ENCODE results near the gene UNC45A.

Gene UNC45A

DNA sequence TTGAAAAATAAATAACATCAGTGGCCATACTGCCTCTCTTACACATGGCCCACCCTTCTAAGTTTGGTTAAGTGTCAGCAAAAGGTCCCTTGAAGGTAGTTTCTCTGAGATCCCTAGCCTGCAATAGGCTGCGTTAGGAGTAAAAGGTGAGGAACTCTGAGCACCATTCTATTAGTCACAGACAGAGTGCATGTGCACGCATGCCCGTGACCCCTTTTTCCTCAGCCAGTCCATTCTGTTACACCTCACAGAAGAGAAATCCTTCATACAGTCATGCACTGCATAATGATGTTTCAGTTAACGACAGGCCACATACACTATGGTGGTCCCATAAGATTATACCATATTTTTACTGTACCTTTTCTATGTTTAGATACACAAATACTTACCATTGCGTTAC, 32.1 kb downstream of the UNC45A start:
- DNase-seq (ENCODE audit: low spot score): no peak

DNA sequence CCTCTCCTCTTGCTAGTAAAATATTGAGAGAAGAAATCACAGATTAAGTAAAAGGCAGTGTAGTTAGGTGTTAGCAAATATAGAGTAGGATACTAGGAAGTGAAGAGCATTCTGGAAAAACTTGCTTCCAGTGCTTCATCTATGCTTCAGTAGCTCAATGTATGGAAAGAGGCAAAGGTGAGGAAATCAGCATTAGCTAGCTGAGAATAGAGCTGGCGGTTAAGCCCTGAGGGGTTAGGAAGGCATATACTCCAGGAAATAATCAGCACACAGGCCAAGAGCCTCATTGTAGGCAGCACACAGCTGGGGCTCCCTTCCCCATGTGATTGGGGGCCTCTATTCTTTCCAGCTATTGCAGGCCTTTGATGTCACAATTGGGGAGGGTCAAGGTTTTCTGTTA, 33.3 kb downstream of the UNC45A start:
- DNase-seq (ENCODE audit: low spot score): no peak

- DNase-seq (ENCODE audit: low spot score): no peak
Observed at GRCh38 chr15:90970274-90970673, 35.2 kb downstream of the UNC45A start.

- DNase-seq (ENCODE audit: low spot score): no peak
Observed at GRCh38 chr15:90972133-90972532, 37.0 kb downstream of the UNC45A start.

DNA sequence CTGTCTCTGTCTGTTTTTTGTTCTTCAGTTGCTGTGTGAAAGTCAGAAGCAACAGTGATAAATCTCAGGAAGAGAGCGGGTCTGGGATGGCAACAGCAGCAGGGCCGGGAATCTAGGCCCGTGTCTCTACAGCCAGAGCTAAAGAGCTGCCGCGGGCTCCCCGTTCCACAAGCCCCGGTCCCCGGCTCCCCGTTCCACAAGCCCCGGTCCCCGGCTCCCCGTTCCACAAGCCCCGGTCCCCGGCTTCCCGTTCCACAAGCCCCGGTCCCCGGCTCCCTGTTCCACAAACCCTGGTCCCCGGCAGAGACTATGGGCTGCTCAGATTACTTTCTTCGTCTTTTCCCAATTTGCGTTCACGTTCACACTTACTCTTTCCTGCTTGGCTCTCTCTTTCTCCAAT, 39.1 kb downstream of the UNC45A start:
- no peak for DNase-seq (ENCODE audit: low spot score)

DNA sequence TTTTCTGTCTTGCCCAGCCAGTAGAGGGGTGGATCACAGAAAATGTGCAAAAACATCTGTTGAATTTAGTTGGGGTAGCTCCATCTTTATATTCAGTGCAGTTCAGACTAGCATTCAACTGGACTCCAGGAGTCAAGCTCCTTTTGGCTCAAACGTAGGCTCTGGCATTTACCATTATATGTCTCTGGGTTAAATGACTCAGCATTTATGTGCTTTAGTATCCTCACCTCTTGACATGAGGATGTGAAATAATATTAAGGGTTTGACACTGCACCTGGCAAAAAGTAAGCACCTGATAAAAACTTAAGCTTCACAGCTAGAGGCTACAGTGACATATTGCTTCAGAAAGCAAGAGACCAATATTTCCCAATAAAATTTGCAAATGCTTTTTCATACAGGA, 44.5 kb downstream of the UNC45A start:
- no peak for DNase-seq (ENCODE audit: low spot score)

- DNase-seq (ENCODE audit: low spot score): no peak
Observed at GRCh38 chr15:90981681-90982080, 46.6 kb downstream of the UNC45A start.

DNA sequence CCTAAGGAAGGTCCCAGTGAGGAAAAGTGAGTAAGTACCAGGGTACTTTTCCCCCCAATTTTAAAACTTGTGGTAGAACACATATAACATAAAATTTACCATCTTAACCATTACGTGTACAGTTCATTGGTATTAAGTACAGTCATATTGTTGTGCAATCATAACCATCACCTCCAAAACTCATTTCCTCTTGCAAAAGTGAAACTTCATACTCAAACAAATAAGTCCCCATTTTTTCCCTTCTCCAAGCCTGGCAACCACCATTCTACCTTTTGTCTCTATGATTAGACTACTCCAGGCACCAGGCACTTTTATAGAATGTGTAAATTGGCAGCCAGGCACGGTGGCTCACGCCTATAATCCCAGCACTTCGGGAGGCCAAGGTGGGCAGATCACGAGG, 47.0 kb downstream of the UNC45A start:
- no peak for DNase-seq (ENCODE audit: low spot score)

GRCh38 chr15:90986790-90987507, 51.9 kb downstream of the UNC45A start:
- no peak for DNase-seq (ENCODE audit: low spot score)

GRCh38 chr15:90987561-90988141, 52.6 kb downstream of the UNC45A start:
- no peak for DNase-seq (ENCODE audit: low spot score)

DNA sequence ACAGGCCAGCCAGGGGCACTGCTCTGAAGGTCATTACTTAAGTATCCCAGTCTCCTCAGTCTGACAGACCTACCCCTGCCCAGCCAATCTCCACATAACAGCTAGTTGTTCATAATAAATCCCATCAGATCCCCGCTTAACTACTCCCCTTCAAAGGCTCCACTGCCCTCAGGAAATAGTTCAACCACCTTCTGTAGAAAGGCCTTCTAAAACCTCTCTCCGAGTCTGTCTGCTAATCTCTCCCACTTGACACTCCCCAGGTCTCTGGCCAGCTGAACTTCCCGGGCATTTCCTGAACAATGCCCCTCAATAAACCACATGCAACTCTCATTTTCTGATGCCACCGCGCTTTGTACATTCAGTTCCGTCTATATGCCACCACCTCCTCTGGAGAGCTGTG, 53.2 kb downstream of the UNC45A start:
- no peak for DNase-seq (ENCODE audit: low spot score)

DNA sequence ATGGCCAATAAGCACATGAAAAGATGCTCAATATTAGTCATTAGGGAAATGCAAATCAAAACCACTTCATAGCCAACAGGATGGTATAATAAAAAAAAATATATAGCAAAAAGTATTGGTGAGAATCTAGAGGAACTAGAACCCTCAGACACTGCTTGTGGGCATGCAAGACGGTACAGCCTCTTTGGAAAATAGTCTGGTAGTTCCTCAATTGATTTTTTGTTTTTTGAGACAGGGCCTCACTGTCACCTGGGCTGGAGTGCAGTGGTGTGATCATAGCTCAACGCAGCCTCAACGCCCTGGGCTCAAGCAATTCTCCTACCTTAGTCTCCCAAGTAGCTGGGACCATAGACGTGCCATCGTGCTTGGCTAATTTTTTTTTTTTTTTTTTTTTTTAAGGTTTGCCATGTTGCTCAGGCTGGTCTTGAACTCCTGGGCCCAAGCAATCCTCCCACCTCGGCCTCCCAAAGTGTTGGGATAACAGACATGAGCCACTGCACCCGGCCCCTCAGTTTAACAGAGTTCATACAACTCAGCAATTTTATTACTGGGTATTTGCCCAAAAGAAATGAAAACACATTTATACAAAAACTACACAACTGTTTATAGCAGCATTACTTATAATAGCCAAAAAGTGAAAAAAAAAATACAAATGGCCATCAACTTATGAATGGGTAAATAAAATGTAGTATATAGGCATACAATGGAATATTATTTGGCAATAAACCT, 54.1 kb downstream of the UNC45A start:
- DNase-seq (ENCODE audit: low spot score): no peak

DNA sequence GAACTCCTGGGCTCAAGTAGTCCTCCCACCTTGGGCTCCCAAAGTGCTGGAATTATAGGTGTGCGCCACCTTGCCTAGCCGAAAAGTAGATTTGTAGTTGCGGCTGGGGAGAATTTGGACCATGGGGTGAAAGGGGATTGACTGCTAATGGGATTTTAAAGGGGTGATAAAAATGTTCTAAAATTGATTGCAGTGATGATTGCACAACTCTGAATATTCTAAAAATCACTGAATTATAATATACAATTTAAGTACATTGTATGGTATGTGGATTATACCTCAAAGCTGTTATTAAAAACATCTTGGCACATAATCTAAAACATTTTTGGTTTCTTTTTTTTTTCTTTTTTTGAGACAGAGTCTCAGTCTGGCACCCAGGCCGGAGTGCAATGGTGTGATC, 55.4 kb downstream of the UNC45A start:
- DNase-seq (ENCODE audit: low spot score): no peak

DNA sequence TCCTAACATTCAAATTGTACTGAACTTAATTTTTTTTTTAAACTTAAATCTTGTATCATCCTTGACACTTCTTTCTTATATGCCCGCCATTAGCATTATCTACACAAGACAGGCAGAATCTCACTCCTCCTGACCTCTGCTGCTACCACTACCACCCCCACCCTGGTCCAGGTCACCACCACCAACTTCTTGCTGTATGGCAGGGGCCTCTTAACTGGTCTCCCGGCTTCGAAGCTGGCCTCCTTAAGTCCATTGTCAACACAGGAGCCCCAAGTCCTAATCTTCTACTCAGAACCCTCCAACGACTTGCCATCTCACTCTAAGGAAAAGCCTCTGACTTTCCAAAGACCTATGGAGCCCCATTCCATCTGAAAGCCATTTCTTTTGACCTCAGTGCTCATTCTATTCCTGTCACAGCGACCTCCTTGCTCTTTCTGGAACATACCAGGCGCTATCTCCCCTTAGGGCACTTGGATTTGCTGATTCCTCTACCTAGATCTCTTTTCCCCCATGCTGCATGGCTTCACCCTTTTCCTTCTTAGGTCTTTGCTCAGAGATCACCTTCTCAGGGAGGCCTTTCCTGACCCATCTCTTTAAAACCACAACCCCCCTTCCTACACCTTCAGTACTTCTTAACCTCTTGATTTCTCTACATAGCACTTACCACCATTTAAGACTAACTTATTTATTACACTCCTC, 56.7 kb downstream of the UNC45A start:
- DNase-seq (ENCODE audit: low spot score): no peak

GRCh38 chr15:90994059-90994416, 59.0 kb downstream of the UNC45A start:
- no peak for DNase-seq (ENCODE audit: low spot score)

DNA sequence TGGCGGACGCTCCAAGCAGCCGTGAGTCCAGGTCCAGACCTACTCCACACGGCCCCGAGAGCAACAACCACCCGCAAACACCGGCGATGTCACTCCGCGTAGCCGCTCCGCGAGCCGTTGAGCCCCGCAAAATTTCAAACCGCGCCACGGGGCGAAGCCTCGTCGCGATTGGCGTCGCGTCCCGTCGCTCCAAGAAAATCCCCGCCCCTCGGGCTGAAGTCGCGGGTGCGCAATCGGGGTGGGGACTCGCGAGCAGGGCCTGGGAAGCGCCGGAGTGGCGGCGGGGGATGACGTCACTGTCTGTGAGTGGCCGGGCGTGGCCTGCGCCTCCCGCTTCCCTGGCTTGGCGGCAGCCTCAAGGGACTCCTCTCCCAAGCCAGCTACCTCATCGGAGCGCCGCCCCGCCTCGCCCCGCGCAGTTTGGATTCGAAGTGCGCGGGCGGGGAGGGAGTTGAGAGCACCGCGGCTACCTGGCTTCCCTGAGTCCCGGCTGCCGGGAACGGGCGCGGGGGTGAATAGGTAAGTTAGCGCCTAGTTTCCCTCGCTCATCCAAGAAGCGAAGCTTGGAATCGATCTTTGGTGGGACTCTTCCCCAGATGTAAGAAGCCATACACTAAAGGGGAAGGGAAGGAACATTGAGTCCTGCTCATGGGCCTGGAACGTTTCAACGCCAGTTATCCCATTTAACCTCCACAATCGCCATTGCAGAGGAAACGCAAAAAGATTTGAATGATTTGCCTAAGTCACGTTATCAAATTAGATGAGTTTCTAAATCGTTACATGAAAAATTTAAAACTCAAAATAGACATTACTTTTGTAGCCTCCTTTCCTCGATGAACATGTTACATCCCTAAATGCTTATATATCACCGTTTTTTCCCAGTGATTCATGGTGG, 59.6 kb downstream of the UNC45A start, which contains the start of gene PRC1:
TSS of gene PRC1 (minus strand) at position 119 of the 895 bp plus-strand sequence. CDS start at position 1, 118 bp downstream.
- peak; percentile 100 for DNase-seq (ENCODE audit: low spot score)

- DNase-seq (ENCODE audit: low spot score): no peak
Observed at GRCh38 chr15:90998737-90999136, 63.7 kb downstream of the UNC45A start.

DNA sequence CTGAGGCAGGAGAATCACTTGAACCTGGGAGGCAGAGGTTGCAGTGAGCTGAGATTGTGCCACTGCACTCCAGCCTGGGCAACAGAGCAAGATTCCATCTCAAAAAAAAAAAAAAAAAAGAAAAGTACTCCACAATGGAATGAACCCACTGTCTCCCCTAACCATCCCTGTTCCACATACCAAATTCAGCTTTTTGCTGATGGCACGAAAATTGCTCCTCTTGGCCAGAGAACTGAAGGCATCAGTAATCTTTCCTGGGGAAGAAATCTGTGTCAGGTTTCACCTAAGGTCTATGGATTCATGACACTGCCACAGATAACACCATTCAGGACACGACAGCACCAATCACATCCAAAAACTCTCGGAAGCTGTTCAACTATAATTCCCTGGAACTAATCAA, 66.1 kb downstream of the UNC45A start:
- no peak for DNase-seq (ENCODE audit: low spot score)

Measured in LoVo (cell line).